Measurements from ENCODE around the gene SART1. TPM values are rescaled to one million over a fixed set of nuclear protein-coding genes. Genes with fewer than 3 reads are reported as not detected.

The SART1 gene
- total RNA-seq, 4 donors from 2014 or later = 21.1 to 56.6 (median 26.1) TPM

- Histone ChIP-seq H3K9me3 (no peaks in the 10 kb centered on the region), H3K27ac (peak overlapping the region; percentile 81), H3K4me3 (peak overlapping the region; percentile 90), H3K36me3 (peaks cover 4% of the 10 kb centered on the region), H3K4me1 (peaks cover 76% of the 10 kb centered on the region), H3K27me3 (no peaks in the 10 kb centered on the region)
- TF ChIP-seq EP300 (IDR thresholded peaks at IDR 0.05) (no peak), POLR2A (IDR thresholded peaks at IDR 0.05) (no peak), POLR2AphosphoS5 (IDR thresholded peaks at IDR 0.05) (no peak), CTCF (IDR thresholded peaks at IDR 0.05) (no peak)
- WGBS = 73% methylated on average over 3 of the region's 3 CpGs
- no peak for DNase-seq (ENCODE audit: low spot score in 2 of 2)
Observed at GRCh38 chr11:65917077-65917433, 44.5 kb upstream of the SART1 start.

GRCh38 chr11:65917434-65918210 lies 43.9 kb upstream of the SART1 start:
- Histone ChIP-seq H3K27me3 (no peaks in the 10 kb centered on the region), H3K4me1 (peaks cover 74% of the 10 kb centered on the region), H3K36me3 (peaks cover 10% of the 10 kb centered on the region), H3K4me3 (peak overlapping the region; percentile 90), H3K9me3 (no peaks in the 10 kb centered on the region), H3K27ac (peak overlapping the region; percentile 98)
- TF ChIP-seq POLR2AphosphoS5 (IDR thresholded peaks at IDR 0.05) = no peak
- TF ChIP-seq POLR2A (IDR thresholded peaks at IDR 0.05) = no peak
- TF ChIP-seq EP300 (IDR thresholded peaks at IDR 0.05) = no peak
- no peak for TF ChIP-seq CTCF (IDR thresholded peaks at IDR 0.05)
- WGBS = no CpG with 5 or more reads among the region's 35 CpGs
- peak in 1 of 2 donors; percentile 74 for DNase-seq (ENCODE audit: low spot score in 2 of 2)

DNA sequence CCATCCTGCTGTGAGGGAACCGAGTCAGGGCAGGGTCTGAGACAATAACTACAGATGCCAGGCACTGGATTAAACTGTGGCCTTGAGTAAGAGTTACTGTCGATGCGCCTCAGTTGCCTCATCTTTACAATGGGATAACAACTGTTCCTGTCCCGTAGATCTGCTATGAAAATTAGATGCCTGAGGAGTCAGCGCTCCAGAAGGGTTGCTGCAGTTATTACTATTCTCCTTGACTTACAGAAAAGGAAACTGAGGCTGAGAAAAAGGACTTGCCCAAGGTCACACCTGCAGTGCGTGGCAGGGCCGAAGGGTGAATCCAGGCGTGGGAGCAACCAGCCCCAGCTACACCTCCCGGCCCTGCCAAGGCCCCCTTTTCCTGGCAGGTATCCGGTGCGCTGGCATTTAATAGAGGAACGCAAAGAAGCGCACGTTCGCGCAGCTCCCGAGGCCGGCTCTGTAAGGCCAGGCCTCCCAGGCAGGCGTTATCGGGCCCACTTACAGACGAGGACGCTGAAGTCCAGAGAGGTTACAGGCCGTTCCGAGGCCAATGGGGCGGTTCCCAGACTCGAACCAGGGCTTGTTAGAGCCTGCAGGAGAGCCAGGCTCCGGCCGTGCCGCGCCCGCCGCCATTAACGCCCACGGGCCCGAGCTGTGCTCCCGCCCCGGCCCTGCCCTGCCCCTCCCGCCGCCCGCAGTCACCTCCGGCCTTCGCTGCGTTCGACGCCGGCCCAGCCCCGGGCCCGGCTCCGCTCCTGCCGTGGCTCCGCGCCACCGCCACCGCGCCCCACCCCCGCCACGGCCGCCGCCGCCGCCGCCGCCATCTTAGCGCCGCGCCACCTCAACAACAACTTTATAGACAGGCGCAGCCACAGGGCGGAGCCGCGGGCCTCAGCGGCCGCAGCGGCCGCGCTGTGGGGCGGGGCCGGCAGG lies 43.1 kb upstream of the SART1 start, which contains the start of gene C11orf68:
C11orf68 (minus strand) TSS at position 852 of the 930 bp plus-strand sequence; CDS start at position 821, 31 bp downstream.
- peak in 1 of 2 donors; percentile 47 for TF ChIP-seq POLR2A (IDR thresholded peaks at IDR 0.05)
- TF ChIP-seq EP300 (IDR thresholded peaks at IDR 0.05) = no peak
- peak; percentile 81 to 82 for DNase-seq (ENCODE audit: low spot score in 2 of 2)
- Histone ChIP-seq H3K27ac (peak within 1 kb of the TSS; percentile 98), H3K4me1 (peaks cover 71% of the 10 kb centered on the region), H3K9me3 (no peaks in the 10 kb centered on the region), H3K27me3 (no peaks in the 10 kb centered on the region), H3K36me3 (peaks cover 16% of the 10 kb centered on the region), H3K4me3 (peak within 1 kb of the TSS; percentile 90)
- under 1% methylated on average over 29 of the region's 77 CpGs for WGBS

- H3K36me3 ChIP-seq = peaks cover 16% of the 10 kb centered on the region
- no peak for TF ChIP-seq EP300 (IDR thresholded peaks at IDR 0.05)
- TF ChIP-seq CTCF (IDR thresholded peaks at IDR 0.05) = no peak
- peak in 2 of 3 donors; percentile 59 to 90 for TF ChIP-seq POLR2AphosphoS5 (IDR thresholded peaks at IDR 0.05)
- peak in 1 of 2 donors; percentile 25 for TF ChIP-seq POLR2A (IDR thresholded peaks at IDR 0.05)
- no peaks in the 10 kb centered on the region for H3K9me3 ChIP-seq
- H3K27ac ChIP-seq = peak within 1 kb of the TSS; percentile 98
- DNase-seq (ENCODE audit: low spot score in 2 of 2) = peak; percentile 99
- H3K4me3 ChIP-seq = peak within 1 kb of the TSS; percentile 90
- peaks cover 67% of the 10 kb centered on the region for H3K4me1 ChIP-seq
- H3K27me3 ChIP-seq = no peaks in the 10 kb centered on the region
- no CpG with 5 or more reads among the region's 59 CpGs for WGBS
Observed at GRCh38 chr11:65919141-65919572, 42.4 kb upstream of the SART1 start, which contains the start of gene DRAP1. DRAP1 (plus strand) TSS chr11:65919426; CDS start chr11:65919502, 76 bp downstream.

DNA sequence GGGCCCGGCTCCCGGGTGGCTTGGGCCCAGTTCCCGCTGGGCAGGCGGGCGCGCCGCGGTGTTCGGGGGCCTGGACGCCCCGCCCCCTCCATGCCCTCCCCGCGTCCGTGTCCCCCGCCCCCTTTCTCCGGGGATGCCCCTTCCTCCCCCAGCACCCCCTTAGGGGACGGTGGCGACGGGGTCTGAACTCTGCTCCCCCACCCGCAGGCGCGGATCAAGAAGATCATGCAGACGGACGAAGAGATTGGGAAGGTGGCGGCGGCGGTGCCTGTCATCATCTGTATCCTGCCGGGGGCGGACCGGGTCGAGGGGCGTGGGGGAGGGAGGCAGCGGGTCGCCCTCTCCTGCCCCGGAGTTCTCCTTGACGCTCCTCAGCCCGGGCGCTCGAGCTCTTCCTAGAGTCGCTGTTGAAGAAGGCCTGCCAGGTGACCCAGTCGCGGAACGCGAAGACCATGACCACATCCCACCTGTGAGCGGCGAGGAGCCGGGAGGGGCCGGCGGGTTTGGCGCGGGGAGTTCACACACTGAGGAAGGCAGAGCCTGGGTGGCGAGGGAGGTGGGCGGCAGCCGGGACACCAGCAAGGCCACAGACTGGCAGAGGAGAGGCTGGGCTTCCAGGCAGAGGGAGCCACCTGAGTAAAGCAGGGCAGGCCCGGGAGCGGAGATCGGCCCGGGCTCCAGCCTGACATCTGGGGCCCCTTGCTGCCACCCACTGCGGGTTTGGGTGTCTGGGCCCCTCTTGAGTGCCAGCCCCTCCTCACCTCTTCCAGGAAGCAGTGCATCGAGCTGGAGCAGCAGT lies 41.8 kb upstream of the SART1 start:
- Histone ChIP-seq H3K4me1 (peaks cover 62% of the 10 kb centered on the region), H3K36me3 (peaks cover 21% of the 10 kb centered on the region), H3K27ac (peak overlapping the region; percentile 98), H3K9me3 (no peaks in the 10 kb centered on the region), H3K27me3 (no peaks in the 10 kb centered on the region), H3K4me3 (peak overlapping the region; percentile 90)
- no peak for TF ChIP-seq CTCF (IDR thresholded peaks at IDR 0.05)
- TF ChIP-seq POLR2AphosphoS5 (IDR thresholded peaks at IDR 0.05) = no peak
- no peak for TF ChIP-seq EP300 (IDR thresholded peaks at IDR 0.05)
- TF ChIP-seq POLR2A (IDR thresholded peaks at IDR 0.05) = no peak
- WGBS = 2% methylated on average over 19 of the region's 60 CpGs
- peak; percentile 88 to 89 for DNase-seq (ENCODE audit: low spot score in 2 of 2)

Data from suprapubic skin (tissue), 4 donors.